Measurements from ENCODE around the gene BANK1.

DNA sequence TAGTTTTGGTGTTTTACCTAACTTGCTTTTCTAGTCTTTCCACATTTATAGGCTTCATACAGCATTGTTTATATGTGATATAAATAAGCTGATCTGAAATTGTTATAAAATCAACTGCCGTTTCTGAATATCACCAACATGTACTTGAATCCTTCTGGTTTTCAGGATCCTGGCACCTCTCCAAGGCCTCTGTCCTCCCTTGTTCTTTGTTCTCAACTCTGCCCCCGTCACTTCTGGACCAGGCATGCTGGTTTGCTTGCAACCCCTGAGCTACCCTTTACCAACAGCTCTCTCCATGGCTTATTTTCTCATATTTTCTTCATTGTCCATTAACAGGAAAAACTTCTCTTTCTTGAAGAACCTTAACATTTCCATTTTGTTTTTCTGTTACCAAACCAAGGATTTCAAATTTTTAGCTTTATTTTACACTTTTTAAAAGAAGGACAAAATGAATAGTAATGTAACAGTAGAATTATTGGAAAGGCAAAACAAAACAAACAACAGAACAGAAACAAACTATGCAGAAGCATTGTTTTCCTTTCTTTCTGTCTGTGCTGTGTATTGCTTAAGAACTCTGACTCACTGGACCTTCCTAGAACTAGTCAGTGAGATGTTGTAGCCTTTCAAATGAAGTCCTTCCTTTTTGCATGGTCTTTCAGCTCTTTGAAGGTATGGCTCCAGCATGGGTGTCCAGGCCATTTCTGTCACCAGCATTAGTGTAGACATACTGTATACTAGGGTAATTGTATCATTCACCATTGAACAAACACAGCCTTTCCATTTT is 44.8 kb downstream of the BANK1 start:
- TF ChIP-seq SP1 (IDR thresholded peaks at IDR 0.05; ENCODE audit: low read depth, low read length) (no peak), RAD21 (IDR thresholded peaks at IDR 0.05 in 1 of 2, conservative IDR thresholded peaks at IDR 0.05 in 1 of 2; ENCODE audit: low read depth in 2 of 2, low read length in 2 of 2) (no peak), FOSL1 (IDR thresholded peaks at IDR 0.05; ENCODE audit: insufficient read depth, low read depth, low read length) (no peak), EP300 (IDR thresholded peaks at IDR 0.05; ENCODE audit: borderline replicate concordance in 1 of 2, low read depth in 2 of 2, low read length in 2 of 2) (no peak), POLR2A (IDR thresholded peaks at IDR 0.05; ENCODE audit: control extremely low read depth in 1 of 2, low read depth in 2 of 2, low read length in 2 of 2) (no peak), EZH2 (IDR thresholded peaks at IDR 0.05; ENCODE audit: low read depth, low read length, severe bottlenecking) (no peak)
- TF ChIP-seq, protein P1, sequence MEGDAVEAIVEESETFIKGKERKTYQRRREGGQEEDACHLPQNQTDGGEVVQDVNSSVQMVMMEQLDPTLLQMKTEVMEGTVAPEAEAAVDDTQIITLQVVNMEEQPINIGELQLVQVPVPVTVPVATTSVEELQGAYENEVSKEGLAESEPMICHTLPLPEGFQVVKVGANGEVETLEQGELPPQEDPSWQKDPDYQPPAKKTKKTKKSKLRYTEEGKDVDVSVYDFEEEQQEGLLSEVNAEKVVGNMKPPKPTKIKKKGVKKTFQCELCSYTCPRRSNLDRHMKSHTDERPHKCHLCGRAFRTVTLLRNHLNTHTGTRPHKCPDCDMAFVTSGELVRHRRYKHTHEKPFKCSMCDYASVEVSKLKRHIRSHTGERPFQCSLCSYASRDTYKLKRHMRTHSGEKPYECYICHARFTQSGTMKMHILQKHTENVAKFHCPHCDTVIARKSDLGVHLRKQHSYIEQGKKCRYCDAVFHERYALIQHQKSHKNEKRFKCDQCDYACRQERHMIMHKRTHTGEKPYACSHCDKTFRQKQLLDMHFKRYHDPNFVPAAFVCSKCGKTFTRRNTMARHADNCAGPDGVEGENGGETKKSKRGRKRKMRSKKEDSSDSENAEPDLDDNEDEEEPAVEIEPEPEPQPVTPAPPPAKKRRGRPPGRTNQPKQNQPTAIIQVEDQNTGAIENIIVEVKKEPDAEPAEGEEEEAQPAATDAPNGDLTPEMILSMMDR (IDR thresholded peaks at IDR 0.05; ENCODE audit: control extremely low read depth in 1 of 3, insufficient read depth in 1 of 3, low read depth in 1 of 3, low read length in 3 of 3): no peak
- TF ChIP-seq, protein P2, sequence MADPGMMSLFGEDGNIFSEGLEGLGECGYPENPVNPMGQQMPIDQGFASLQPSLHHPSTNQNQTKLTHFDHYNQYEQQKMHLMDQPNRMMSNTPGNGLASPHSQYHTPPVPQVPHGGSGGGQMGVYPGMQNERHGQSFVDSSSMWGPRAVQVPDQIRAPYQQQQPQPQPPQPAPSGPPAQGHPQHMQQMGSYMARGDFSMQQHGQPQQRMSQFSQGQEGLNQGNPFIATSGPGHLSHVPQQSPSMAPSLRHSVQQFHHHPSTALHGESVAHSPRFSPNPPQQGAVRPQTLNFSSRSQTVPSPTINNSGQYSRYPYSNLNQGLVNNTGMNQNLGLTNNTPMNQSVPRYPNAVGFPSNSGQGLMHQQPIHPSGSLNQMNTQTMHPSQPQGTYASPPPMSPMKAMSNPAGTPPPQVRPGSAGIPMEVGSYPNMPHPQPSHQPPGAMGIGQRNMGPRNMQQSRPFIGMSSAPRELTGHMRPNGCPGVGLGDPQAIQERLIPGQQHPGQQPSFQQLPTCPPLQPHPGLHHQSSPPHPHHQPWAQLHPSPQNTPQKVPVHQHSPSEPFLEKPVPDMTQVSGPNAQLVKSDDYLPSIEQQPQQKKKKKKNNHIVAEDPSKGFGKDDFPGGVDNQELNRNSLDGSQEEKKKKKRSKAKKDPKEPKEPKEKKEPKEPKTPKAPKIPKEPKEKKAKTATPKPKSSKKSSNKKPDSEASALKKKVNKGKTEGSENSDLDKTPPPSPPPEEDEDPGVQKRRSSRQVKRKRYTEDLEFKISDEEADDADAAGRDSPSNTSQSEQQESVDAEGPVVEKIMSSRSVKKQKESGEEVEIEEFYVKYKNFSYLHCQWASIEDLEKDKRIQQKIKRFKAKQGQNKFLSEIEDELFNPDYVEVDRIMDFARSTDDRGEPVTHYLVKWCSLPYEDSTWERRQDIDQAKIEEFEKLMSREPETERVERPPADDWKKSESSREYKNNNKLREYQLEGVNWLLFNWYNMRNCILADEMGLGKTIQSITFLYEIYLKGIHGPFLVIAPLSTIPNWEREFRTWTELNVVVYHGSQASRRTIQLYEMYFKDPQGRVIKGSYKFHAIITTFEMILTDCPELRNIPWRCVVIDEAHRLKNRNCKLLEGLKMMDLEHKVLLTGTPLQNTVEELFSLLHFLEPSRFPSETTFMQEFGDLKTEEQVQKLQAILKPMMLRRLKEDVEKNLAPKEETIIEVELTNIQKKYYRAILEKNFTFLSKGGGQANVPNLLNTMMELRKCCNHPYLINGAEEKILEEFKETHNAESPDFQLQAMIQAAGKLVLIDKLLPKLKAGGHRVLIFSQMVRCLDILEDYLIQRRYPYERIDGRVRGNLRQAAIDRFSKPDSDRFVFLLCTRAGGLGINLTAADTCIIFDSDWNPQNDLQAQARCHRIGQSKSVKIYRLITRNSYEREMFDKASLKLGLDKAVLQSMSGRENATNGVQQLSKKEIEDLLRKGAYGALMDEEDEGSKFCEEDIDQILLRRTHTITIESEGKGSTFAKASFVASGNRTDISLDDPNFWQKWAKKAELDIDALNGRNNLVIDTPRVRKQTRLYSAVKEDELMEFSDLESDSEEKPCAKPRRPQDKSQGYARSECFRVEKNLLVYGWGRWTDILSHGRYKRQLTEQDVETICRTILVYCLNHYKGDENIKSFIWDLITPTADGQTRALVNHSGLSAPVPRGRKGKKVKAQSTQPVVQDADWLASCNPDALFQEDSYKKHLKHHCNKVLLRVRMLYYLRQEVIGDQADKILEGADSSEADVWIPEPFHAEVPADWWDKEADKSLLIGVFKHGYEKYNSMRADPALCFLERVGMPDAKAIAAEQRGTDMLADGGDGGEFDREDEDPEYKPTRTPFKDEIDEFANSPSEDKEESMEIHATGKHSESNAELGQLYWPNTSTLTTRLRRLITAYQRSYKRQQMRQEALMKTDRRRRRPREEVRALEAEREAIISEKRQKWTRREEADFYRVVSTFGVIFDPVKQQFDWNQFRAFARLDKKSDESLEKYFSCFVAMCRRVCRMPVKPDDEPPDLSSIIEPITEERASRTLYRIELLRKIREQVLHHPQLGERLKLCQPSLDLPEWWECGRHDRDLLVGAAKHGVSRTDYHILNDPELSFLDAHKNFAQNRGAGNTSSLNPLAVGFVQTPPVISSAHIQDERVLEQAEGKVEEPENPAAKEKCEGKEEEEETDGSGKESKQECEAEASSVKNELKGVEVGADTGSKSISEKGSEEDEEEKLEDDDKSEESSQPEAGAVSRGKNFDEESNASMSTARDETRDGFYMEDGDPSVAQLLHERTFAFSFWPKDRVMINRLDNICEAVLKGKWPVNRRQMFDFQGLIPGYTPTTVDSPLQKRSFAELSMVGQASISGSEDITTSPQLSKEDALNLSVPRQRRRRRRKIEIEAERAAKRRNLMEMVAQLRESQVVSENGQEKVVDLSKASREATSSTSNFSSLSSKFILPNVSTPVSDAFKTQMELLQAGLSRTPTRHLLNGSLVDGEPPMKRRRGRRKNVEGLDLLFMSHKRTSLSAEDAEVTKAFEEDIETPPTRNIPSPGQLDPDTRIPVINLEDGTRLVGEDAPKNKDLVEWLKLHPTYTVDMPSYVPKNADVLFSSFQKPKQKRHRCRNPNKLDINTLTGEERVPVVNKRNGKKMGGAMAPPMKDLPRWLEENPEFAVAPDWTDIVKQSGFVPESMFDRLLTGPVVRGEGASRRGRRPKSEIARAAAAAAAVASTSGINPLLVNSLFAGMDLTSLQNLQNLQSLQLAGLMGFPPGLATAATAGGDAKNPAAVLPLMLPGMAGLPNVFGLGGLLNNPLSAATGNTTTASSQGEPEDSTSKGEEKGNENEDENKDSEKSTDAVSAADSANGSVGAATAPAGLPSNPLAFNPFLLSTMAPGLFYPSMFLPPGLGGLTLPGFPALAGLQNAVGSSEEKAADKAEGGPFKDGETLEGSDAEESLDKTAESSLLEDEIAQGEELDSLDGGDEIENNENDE (IDR thresholded peaks at IDR 0.05; ENCODE audit: insufficient replicate concordance, low read length): no peak
